HG03571 (cell line): Measurements from ENCODE around the gene NUDCD3.

Experiments used
- ATAC-seq: cut with Tn5 transposase; IDR thresholded peaks from one replicate; pipeline ENCODE4 v1.9.1; 2021; ENCODE audit not compliant: unreplicated experiment

The NUDCD3 gene

DNA sequence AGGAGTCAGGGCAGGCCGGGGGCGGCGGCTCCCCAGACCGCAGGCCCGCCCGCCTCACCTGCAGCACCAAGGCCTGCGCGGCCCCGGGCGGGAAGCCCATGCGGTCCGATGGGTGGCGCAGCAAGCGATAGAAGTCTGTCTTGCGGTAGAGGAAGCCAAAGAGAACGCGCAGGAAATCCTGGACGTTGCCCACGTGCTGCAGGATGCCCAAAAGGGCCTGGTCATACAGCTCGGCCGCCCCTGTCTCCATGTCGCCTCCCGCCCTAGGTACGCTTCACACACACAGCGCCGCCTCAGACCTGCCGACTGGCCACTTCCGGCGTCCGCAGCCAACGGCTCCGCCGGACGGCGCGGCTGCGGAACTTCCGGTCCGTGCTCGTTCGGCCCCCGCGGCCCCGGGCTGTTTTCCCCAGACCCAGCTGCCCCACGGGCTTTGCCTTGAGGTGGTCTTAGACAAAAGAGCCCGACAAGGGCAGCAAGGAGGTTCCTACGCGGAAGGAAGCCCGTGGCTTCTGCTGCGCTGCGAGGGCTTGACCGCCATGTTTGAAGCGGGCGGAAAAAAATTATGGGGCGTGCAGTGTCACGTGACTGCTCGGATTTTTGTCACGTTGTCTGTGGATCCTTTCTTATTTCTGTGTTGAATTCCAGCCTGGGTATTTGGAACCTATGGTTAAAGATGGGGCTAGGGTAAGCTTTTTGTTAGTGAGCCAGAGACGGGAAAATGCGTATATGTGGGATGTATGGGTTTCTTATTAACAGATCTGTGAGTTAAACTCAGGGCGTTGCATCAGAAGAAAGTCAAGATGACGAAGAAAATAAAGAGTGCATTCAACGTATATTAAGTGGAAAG is at the start of gene NUDCD3:
NUDCD3 (minus strand) TSS at position 308 of the 850 bp plus-strand sequence; CDS start at position 250, 58 bp downstream.
- ATAC-seq = peak; percentile 86

GRCh38 chr7:44539669-44540506 is 49.4 kb upstream of the NUDCD3 start:
- no peak for ATAC-seq

DNA sequence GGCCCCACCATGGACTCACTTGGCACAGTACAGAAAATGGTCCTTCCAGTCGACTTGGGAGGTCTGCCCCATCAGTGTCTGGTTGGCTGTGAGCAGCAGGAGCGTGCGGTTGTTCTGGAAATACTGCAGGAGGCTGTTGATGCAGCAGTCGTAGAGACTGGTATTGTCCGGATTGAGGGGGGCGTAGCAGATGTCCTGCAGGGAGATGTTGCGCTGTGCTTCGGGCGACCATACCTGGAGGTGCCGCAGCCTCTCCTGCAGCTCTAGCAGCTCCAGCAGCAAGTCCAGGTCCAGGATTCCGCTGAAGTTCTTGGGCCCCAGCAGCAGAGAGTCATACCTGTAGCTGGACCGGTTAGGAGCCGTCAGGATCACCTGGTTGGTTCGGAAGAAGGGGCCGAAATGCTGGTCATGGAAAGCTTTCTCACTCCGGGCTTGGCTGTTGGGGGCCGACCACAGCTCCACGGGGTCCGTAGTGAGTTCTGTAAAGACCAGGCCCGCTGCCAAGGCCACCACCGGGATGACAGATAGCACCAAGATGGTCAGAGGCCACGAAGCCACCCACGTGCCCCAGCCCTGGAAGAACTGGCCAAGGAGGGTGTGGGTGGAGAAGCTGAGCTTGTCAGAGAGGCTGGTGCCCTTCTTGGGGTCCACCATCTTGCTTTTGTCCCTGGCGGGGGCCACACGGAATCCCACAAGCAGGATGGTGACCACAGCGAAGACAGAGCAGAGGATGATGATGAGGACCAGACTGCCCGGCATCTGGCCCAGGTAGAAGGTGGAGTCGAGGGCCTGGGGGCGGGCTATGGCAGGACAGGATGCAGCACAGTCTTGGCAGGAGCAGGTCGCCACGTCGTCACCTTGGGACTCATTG is 48.6 kb upstream of the NUDCD3 start:
- no peak for ATAC-seq

GRCh38 chr7:44538093-44538797 is 47.8 kb upstream of the NUDCD3 start:
- ATAC-seq = no peak

DNA sequence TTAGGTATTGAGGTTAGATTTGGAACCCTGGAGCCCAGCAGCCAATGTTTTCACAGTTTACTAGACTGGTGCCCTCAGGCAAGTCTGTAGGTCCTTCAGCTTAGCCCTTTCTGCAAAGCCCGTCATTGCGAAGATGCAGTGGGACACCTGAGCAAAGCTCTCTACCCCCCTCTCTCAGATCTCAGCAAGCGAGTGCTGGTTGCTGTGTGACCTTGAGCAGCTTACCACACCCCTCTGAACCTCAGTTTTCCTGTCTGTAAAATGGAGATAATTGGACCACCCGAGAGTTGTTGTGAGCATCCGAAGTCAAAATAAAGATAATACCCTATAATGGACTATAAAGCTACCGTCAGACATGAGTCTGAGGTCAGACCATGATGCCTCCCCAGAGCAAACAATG is 47.0 kb upstream of the NUDCD3 start:
- ATAC-seq = no peak

- ATAC-seq = no peak
Measured at GRCh38 chr7:44536090-44536489, 45.6 kb upstream of the NUDCD3 start.

DNA sequence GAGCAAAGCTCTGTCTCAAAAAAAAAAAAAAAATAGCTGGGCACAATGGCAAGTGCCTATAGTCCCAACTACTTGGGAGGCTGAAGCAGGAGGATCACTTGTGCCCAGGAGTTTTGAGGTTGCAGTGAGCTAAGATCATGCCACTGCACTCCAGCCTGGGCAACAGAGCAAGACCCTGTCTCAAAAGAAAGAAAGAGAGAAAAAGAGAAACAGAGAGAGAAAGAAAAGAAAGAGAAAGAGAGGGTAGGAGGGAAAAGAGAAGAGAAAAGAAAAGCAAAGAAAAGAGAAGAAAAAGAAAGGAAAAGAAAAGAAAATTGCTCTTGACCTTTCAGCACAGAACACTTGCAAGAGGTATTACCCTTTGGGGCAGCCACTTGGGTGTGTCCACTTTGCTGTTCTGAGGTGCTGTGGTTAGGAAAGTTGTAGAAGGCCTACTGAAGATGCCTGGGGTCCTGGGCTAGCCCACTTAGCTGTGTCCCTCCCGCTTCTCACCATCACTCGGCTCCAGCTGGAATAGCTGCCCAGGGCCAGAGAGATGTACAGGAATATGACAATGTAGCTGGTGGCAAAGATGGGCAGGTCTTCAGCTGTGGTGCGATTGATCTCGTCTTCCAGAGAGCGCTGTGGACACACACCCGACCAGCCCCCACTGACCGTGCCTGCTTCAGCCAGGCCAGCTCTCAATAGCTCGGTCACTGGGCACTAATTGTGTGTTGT is 45.0 kb upstream of the NUDCD3 start:
- no peak for ATAC-seq

DNA sequence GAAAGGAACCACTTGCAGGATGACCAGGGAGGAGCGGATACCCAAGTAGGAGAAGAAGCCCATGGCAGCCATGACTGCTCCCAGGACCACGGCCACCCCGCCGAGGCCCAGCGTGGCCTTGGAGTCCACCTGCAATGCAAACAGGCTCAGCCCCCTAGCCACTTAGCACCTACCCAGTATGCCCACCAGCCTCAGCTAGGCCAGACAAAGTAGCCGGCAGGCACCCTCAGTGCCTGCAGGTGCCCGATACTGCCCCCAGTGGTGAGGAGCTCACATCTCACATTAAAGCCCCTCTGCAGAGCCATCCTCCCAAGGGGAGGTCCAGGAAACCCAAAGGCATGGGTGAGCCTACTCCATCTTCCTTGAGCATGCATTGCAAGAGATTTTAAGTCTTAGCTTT is 44.0 kb upstream of the NUDCD3 start:
- ATAC-seq = no peak

GRCh38 chr7:44534087-44534486 is 43.6 kb upstream of the NUDCD3 start:
- no peak for ATAC-seq

DNA sequence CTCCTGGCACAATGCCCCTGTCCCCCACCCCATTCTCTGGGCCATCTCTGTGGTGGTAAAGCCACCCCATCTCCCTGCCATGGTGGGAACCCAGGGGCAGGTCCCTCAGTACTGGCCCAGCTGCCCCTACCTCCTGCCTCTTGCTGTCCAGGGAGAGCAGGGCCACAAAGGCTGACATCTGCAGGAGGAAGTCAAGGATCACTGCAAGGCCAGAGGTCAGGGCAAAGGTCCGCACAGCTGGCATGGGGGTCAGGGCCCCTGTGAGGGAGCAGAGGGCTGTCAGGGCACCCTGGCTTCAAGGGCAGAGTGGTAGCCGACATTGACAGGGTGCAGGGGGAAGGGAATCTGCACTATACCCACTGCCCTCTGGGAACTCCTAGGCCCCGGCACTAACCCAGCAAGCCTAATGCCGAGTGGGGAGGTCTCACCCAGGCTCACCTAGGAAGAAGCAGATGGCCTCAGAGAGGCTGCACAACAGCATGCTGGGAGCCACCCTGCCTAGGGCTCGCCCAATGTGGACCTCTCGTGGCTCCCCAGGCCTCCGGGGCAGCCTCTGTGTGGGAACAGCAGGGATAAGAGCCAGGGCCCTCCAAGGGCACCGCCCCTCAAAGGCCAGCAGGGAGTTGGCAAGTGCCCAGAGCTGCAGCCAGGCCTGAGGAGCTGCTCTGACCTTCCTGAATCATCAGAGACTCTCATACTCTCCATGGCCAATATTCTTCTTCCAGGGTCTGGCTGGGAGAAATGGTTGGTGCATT is 43.0 kb upstream of the NUDCD3 start:
- ATAC-seq = no peak

DNA sequence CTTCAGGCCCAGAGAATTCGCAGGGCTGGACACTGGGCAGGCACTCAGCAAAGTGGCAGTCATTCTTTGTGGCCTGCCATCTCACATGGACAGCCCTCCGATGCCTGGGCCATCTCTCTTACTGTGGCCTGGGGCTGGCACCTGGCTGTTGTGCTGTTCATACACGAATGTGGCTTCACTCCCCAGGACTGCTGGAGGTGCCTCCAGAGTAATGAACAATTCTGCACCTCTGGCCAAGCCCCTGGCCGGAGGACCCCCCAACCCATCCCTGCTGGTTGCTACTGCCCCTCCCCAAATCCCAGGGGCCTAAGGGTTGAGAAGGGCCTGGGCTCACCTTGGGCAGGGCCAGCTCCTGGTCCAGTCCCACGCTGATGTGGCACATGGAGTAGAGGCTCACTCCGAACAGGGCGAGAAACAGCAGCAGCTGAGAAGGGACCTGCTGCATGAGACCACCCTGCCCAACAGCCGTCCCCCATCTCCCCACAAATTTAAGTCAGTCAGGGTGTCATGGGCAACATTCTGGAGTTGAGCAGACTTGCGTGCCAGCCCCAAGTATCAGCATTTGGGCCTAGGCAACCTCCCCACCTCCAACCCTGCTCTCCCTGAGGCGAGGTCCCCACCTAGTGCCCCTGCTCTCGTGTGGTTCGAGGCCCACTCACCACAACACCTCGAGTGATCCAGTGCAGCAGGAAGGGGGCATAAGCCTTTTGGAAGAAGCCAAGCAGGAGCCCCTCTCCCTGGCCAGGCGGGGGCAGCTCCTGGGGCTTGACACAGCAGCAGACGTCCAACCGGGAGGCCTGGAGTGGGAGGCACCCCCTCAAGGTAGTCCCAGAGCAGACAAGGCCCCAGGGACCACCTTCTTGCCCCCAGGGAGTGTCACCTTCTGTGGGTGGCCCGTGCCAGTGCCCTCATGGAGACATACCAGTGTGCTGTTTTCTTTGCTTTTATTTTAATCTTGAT is 41.2 kb upstream of the NUDCD3 start:
- no peak for ATAC-seq

GRCh38 chr7:44530990-44531389 is 40.5 kb upstream of the NUDCD3 start:
- no peak for ATAC-seq

GRCh38 chr7:44524811-44525388 is 34.4 kb upstream of the NUDCD3 start:
- no peak for ATAC-seq

- no peak for ATAC-seq
Measured at GRCh38 chr7:44522315-44522714, 31.9 kb upstream of the NUDCD3 start.

DNA sequence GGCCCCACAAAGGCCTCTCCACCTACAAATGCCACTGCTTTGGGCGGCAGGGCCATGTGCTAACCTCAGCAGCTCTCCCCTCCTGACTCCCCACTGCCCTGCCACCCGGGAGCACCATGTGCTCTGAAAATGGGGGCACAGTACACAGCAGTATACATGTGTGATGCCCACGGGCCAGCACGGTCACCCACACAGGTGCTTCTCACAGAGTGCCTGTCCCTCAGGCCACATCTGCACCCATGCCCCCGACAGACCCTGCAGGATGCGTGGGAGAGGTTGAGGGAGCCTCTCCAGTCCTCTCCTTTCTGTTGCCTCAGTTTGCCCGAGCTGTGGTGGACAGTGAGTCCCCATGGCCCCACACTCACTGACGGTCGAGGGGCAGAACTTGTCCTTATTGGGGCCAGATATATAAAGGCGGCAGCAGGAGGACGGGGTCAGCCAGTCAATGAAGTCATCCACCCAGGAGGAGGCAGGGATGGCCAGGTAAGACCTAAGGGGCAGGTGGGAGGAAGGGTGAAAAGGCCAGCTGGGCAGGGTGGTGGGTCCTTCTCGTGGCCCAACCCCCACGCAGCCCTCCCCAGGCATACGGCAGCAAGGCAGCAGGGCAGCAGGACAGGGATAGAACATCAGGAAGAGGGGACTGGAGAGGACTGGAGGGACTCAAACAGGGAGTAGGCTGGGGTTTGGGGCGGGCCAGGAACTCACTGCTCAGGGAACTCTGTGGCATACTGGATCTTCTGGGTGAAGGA is 31.1 kb upstream of the NUDCD3 start:
- no peak for ATAC-seq

DNA sequence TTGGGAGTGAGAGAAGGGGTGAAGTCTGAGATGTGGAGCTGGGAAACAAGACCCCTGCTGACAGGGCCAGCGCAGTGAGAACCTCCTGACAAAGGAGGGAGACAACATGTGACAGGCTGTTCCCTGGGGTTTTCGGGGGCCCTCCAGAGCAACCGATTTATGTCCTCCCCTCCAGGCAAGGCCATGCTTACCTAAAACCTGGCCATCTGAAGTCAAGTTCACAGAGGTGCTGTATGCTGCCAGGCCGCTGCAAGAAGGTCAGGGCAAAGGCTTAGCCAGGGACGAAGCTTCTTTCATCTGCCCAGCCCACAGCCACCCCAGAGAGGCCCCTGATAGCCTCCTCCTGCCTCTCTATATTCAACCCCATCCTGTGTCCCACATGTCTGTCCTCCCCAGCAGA is 30.1 kb upstream of the NUDCD3 start:
- no peak for ATAC-seq

- no peak for ATAC-seq
Measured at GRCh38 chr7:44519546-44519945, 29.1 kb upstream of the NUDCD3 start.
